Thyroid gland (tissue), 4 donors: ENCODE data around the gene RHBDD1.

Source experiments
- POLR2A ChIP-seq, 2 donors: fragments of 450-650 bp; IDR thresholded peaks; one replicate each; pipeline ENCODE4 v1.6.1; 2017; ENCODE audit warnings: antibody characterized with exemption in 2 of 2, mild to moderate bottlenecking in 2 of 2, moderate library complexity in 1 of 2
- TF ChIP-seq, protein P1 (sequence below), 6 experiments: fragments of 200-600 bp in 3 of 6; fragments of 450-650 bp in 3 of 6; sonication (generic) in 3 of 6; IDR thresholded peaks; one replicate each; pipeline ENCODE4 v1.5.1; 2016 to 2019; ENCODE audit warnings: antibody characterized with exemption in 6 of 6, mild to moderate bottlenecking in 2 of 6, inconsistent platforms in 1 of 6, moderate library complexity in 1 of 6

DNA sequence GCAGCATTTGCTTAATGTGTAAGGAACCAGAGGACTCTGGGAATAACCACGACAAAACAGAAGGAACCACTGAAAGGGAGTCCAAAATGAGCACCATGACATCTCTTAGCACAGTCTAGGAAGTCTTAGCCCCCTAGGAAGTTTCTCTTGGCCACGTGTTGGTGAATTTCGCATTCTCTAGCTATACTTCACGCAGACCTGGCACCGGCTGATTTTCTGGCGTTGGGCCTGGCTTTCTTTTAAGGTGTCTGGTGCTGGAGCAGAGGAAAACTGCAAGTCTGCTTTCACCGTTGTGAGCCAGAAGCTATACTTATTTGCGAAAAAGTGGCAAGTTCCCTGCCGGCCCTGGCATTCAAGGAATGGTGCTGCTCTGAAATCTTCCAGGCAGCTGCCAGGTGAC is 171.3 kb downstream of the RHBDD1 start:
- TF ChIP-seq, protein P1, sequence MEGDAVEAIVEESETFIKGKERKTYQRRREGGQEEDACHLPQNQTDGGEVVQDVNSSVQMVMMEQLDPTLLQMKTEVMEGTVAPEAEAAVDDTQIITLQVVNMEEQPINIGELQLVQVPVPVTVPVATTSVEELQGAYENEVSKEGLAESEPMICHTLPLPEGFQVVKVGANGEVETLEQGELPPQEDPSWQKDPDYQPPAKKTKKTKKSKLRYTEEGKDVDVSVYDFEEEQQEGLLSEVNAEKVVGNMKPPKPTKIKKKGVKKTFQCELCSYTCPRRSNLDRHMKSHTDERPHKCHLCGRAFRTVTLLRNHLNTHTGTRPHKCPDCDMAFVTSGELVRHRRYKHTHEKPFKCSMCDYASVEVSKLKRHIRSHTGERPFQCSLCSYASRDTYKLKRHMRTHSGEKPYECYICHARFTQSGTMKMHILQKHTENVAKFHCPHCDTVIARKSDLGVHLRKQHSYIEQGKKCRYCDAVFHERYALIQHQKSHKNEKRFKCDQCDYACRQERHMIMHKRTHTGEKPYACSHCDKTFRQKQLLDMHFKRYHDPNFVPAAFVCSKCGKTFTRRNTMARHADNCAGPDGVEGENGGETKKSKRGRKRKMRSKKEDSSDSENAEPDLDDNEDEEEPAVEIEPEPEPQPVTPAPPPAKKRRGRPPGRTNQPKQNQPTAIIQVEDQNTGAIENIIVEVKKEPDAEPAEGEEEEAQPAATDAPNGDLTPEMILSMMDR (IDR thresholded peaks at IDR 0.05) = no peak
- TF ChIP-seq POLR2A (IDR thresholded peaks at IDR 0.05) = no peak
